HG03097 (cell line): ENCODE results near the gene TRPV2.
"Not testable (repeated sequence)": the region's sequence is repeated elsewhere in the genome, so short reads cannot be mapped to it uniquely, and the experiment has no call there.

ENCODE experiments used
- ATAC-seq: cut with Tn5 transposase; IDR thresholded peaks from one replicate; pipeline ENCODE4 v1.9.1; 2021; ENCODE audit not compliant: unreplicated experiment, low FRiP score

TRPV2 gene

GRCh38 chr17:16403847-16404246, 11.5 kb upstream of the TRPV2 start:
- not testable (repeated sequence) for ATAC-seq

GRCh38 chr17:16406742-16407674, 8.4 kb upstream of the TRPV2 start:
- no peak for ATAC-seq

- ATAC-seq, result peak; percentile 69
Observed at GRCh38 chr17:16407911-16408588, 7.3 kb upstream of the TRPV2 start.

GRCh38 chr17:16417399-16417798, 2.0 kb downstream of the TRPV2 start:
- ATAC-seq, result no peak

- no peak for ATAC-seq
Observed at GRCh38 chr17:16417896-16418684, 2.7 kb downstream of the TRPV2 start.

GRCh38 chr17:16418685-16419068, 3.3 kb downstream of the TRPV2 start:
- ATAC-seq, result no peak

- ATAC-seq, result no peak
Observed at GRCh38 chr17:16419074-16419928, 3.9 kb downstream of the TRPV2 start.

- ATAC-seq, result no peak
Observed at GRCh38 chr17:16419929-16420271, 4.5 kb downstream of the TRPV2 start.

- ATAC-seq, result no peak
Observed at GRCh38 chr17:16422416-16422815, 7.0 kb downstream of the TRPV2 start.

- ATAC-seq, result no peak
Observed at GRCh38 chr17:16423226-16423872, 8.0 kb downstream of the TRPV2 start.

- no peak for ATAC-seq
Observed at GRCh38 chr17:16425202-16425601, 9.8 kb downstream of the TRPV2 start.

GRCh38 chr17:16425698-16426659, 10.6 kb downstream of the TRPV2 start:
- no peak for ATAC-seq

- ATAC-seq, result no peak
Observed at GRCh38 chr17:16427020-16427419, 11.6 kb downstream of the TRPV2 start.

GRCh38 chr17:16428098-16428882, 12.9 kb downstream of the TRPV2 start:
- no peak for ATAC-seq

- ATAC-seq, result no peak
Observed at GRCh38 chr17:16429083-16429482, 13.7 kb downstream of the TRPV2 start.

GRCh38 chr17:16430650-16431049, 15.3 kb downstream of the TRPV2 start:
- ATAC-seq, result no peak

GRCh38 chr17:16432017-16432416, 16.6 kb downstream of the TRPV2 start:
- no peak for ATAC-seq

GRCh38 chr17:16433514-16433913, 18.1 kb downstream of the TRPV2 start:
- ATAC-seq, result no peak
